OCI-LY1 (cell line): ENCODE results near the gene ASGR2.
"Not testable (repeated sequence)": the region's sequence is repeated elsewhere in the genome, so short reads cannot be mapped to it uniquely, and the experiment has no call there.

ENCODE experiments used
- H2AFZ ChIP-seq: fragments of 200-600 bp; sonication (generic), shearing (Covaris generic); 2 replicates; pipeline ENCODE4 v1.6.0; 2014; ENCODE audit warnings: antibody characterized with exemption, mild to moderate bottlenecking, low read length
- H3F3A ChIP-seq: fragments of 200-600 bp; sonication (generic), shearing (Covaris generic); 2 replicates; pipeline ENCODE4 v1.6.0; 2014; ENCODE audit warnings: mild to moderate bottlenecking, antibody characterized with exemption, low read length, moderate library complexity; ENCODE audit not compliant: insufficient read depth
- H3K27ac ChIP-seq: fragments of 200-600 bp; sonication (generic); 2 replicates; pipeline ENCODE4 v1.5.1; 2014; ENCODE audit warnings: low read length, mixed run types, mild to moderate bottlenecking, low read depth; ENCODE audit not compliant: poor library complexity, severe bottlenecking
- H3K27me3 ChIP-seq: fragments of 200-600 bp; sonication (generic); 2 replicates; pipeline ENCODE4 v1.6.0; 2014; ENCODE audit warnings: antibody characterized with exemption, mild to moderate bottlenecking, low read length, moderate library complexity; ENCODE audit not compliant: insufficient read depth
- H3K36me3 ChIP-seq: fragments of 200-600 bp; sonication (generic); 2 replicates; pipeline ENCODE4 v1.6.1; 2014; ENCODE audit warnings: mild to moderate bottlenecking, antibody characterized with exemption, low read length, moderate library complexity, mixed read lengths; ENCODE audit not compliant: insufficient read depth
- H3K4me1 ChIP-seq: fragments of 200-600 bp; sonication (generic); 2 replicates; pipeline ENCODE4 v1.5.1; 2014; ENCODE audit warnings: mild to moderate bottlenecking, low read length, moderate library complexity; ENCODE audit not compliant: insufficient read depth, severe bottlenecking
- H3K4me2 ChIP-seq: fragments of 200-600 bp; sonication (generic), shearing (Covaris generic); 2 replicates; pipeline ENCODE4 v1.6.1; 2014; ENCODE audit warnings: low read length
- H3K4me3 ChIP-seq: fragments of 200-600 bp; sonication (generic); 2 replicates; pipeline ENCODE4 v1.5.1; 2014; ENCODE audit warnings: low read length, low read depth, mild to moderate bottlenecking, mixed read lengths; ENCODE audit not compliant: poor library complexity, severe bottlenecking
- H3K79me2 ChIP-seq: fragments of 200-600 bp; shearing (Covaris generic); 2 replicates; pipeline ENCODE4 v1.6.1; 2016; ENCODE audit warnings: mixed run types, low read length, mixed read lengths; ENCODE audit not compliant: insufficient read depth
- H3K9ac ChIP-seq: fragments of 200-600 bp; sonication (generic), shearing (Covaris generic); 2 replicates; pipeline ENCODE4 v1.6.1; 2014; ENCODE audit warnings: mild to moderate bottlenecking, low read length, mixed read lengths
- H3K9me2 ChIP-seq: fragments of 200-600 bp; sonication (generic), shearing (Covaris generic); 2 replicates; pipeline ENCODE4 v1.6.1; 2014; ENCODE audit warnings: low read depth, mild to moderate bottlenecking, low read length, mixed read lengths
- H3K9me3 ChIP-seq: fragments of 200-600 bp; shearing (Covaris generic); 2 replicates; pipeline ENCODE4 v1.6.1; 2014; ENCODE audit warnings: low read length, mixed read lengths
- H4K20me1 ChIP-seq: fragments of 200-600 bp; sonication (generic), shearing (Covaris generic); 2 replicates; pipeline ENCODE4 v1.6.0; 2016; ENCODE audit warnings: mild to moderate bottlenecking, low read length; ENCODE audit not compliant: insufficient read depth
- CTCF ChIP-seq: fragments of 200-600 bp; sonication (generic), shearing (Covaris generic); IDR thresholded peaks from 2 replicates; pipeline ENCODE4 v1.5.1; 2017; ENCODE audit warnings: mild to moderate bottlenecking, antibody characterized with exemption, low read length, moderate library complexity, mixed read lengths
- EZH2 ChIP-seq: fragments of 200-600 bp; sonication (generic), shearing (Covaris generic); IDR thresholded peaks from 2 replicates; pipeline ENCODE4 v1.8.0; 2017; ENCODE audit warnings: borderline replicate concordance, mixed run types, mild to moderate bottlenecking, antibody characterized with exemption, low read length, moderate library complexity, mixed read lengths

Gene ASGR2

GRCh38 chr17:7129311-7129710 lies 14.7 kb upstream of the ASGR2 start:
- TF ChIP-seq CTCF, result no peak
- TF ChIP-seq EZH2, result no peak
- peaks cover 5% of the 10 kb centered on the region for H3K27me3 ChIP-seq
- H3K36me3 ChIP-seq, result no peaks in the 10 kb centered on the region
- no peak overlapping the region for H3K4me3 ChIP-seq
- H3K79me2 ChIP-seq, result no peaks in the 10 kb centered on the region
- H3K4me2 ChIP-seq, result no peak overlapping the region
- H3F3A ChIP-seq, result no peaks in the 10 kb centered on the region
- H3K9ac ChIP-seq, result no peak overlapping the region
- no peaks in the 10 kb centered on the region for H3K9me2 ChIP-seq
- no peaks in the 10 kb centered on the region for H3K9me3 ChIP-seq
- no peak overlapping the region for H2AFZ ChIP-seq
- H3K27ac ChIP-seq, result no peak overlapping the region
- no peaks in the 10 kb centered on the region for H4K20me1 ChIP-seq
- H3K4me1 ChIP-seq, result peaks cover 5% of the 10 kb centered on the region

GRCh38 chr17:7128160-7128559 lies 13.5 kb upstream of the ASGR2 start:
- Histone ChIP-seq H2AFZ (no peak overlapping the region), H3K27ac (no peak overlapping the region), H3K36me3 (no peaks in the 10 kb centered on the region), H3K9me3 (no peaks in the 10 kb centered on the region), H4K20me1 (no peaks in the 10 kb centered on the region), H3K4me1 (peaks cover 5% of the 10 kb centered on the region), H3K79me2 (no peaks in the 10 kb centered on the region), H3K27me3 (peaks cover 2% of the 10 kb centered on the region; the same call in 1 of the 2 replicates), H3K9ac (no peak overlapping the region), H3K9me2 (no peaks in the 10 kb centered on the region), H3K4me2 (no peak overlapping the region), H3F3A (no peaks in the 10 kb centered on the region), H3K4me3 (no peak overlapping the region)
- TF ChIP-seq CTCF (no peak), EZH2 (no peak)

- not testable (repeated sequence) for H3K4me2 ChIP-seq, H3K9me2 ChIP-seq, H3K27ac ChIP-seq, H2AFZ ChIP-seq, H3K27me3 ChIP-seq, H3K79me2 ChIP-seq, H4K20me1 ChIP-seq, H3K36me3 ChIP-seq, H3K4me3 ChIP-seq, H3K9ac ChIP-seq, H3F3A ChIP-seq, H3K4me1 ChIP-seq, H3K9me3 ChIP-seq
These were observed 12.9 kb upstream of the ASGR2 start for GRCh38 chr17:7127501-7127900.

- not testable (repeated sequence) for H3F3A ChIP-seq, H2AFZ ChIP-seq, H3K9me3 ChIP-seq, H3K79me2 ChIP-seq, H4K20me1 ChIP-seq, H3K27me3 ChIP-seq, H3K9me2 ChIP-seq, H3K9ac ChIP-seq, H3K4me2 ChIP-seq, H3K27ac ChIP-seq, H3K36me3 ChIP-seq, H3K4me1 ChIP-seq, H3K4me3 ChIP-seq
These were observed 11.8 kb upstream of the ASGR2 start for GRCh38 chr17:7126386-7126785.
